Measurements from ENCODE around the gene BICRA. TPM values are rescaled to one million over a fixed set of nuclear protein-coding genes. Genes with fewer than 3 reads are reported as not detected.

The BICRA gene
- total and polyA plus RNA-seq, 2 of the 8 experiments (the other 6 are each of a cell fraction or from before 2014, with no cell fraction given): 1.5 to 29.2 TPM

DNA sequence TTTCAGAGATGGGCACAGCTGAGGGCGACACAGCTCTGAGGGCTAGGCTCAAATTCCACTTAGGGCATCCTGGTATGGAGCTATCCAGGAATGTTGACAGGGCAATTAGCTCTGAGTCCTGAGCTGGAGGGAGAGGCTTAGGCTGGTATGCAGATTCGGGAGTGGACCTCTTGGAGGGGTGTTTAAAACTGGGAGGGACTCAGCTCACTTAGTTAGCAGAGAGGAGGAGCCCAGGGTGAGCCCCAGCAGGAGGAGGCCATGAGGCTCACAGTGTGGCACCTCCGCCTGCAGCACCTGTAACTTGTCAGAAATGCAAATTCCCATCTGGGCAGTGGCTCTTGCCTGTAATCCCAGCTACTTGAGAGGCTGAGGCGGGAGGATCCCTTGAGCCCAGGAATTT is 126.2 kb downstream of the BICRA start:
- H3K36me3 ChIP-seq (ENCODE audit: control insufficient read depth in 2 of 4, insufficient read depth in 4 of 4, low read length in 3 of 4): no peaks in the 10 kb centered on the region; a peak in 1 of 8 replicates
- no peak overlapping the region for H3K4ac ChIP-seq (replicated peaks; ENCODE audit: insufficient read length, low read depth, low read length)
- no peaks in the 10 kb centered on the region for H3K23me2 ChIP-seq (ENCODE audit: low read depth, low read length)
- H3K27me3 ChIP-seq (replicated peaks in 1 of 4; ENCODE audit: control insufficient read depth in 3 of 4, extremely low read depth in 1 of 4, insufficient read depth in 3 of 4, low read length in 3 of 4): no peaks in the 10 kb centered on the region
- H3K9ac ChIP-seq (replicated peaks in 1 of 4; ENCODE audit: extremely low read depth in 1 of 4, low read depth in 3 of 4, low read length in 3 of 4): no peak overlapping the region
- H3K4me3 ChIP-seq (ENCODE audit: extremely low read depth in 1 of 4, insufficient read depth in 2 of 4, low read depth in 3 of 4, low read length in 4 of 4): no peak overlapping the region
- H2BK120ac ChIP-seq (replicated peaks; ENCODE audit: low read depth, low read length): no peak overlapping the region
- H2BK20ac ChIP-seq (ENCODE audit: low read length): no peak overlapping the region
- ChIA-PET POLR2A (ENCODE audit: partially characterized antibody) (interaction anchor here (0.6 to 3.3 kb wide), 6 partner anchors 12 to 297 kb away, joined by 3 to 22 read pairs (median 4); partner anchors contain the start of gene NOP53), CTCF (ENCODE audit: partially characterized antibody) (interaction anchor here (0.6 to 15.9 kb wide), 7 partner anchors 20 to 343 kb away, joined by 3 to 143 read pairs (median 3); partner anchors contain the start of gene EHD2)
- H2BK5ac ChIP-seq (ENCODE audit: low read depth, low read length): no peak overlapping the region
- H3K79me1 ChIP-seq (ENCODE audit: low read depth, low read length): no peaks in the 10 kb centered on the region
- H4K8ac ChIP-seq (ENCODE audit: extremely low read depth, insufficient read depth, low read length): no peak overlapping the region
- no peak overlapping the region for H2AFZ ChIP-seq (ENCODE audit: low read length)
- FAIRE-seq (no peak), DNase-seq (ENCODE audit: low read depth in 1 of 2, low spot score in 2 of 2) (no peak)
- no peak overlapping the region for H3K4me2 ChIP-seq (ENCODE audit: insufficient read depth in 1 of 2, low read depth in 2 of 2, low read length in 2 of 2)
- H3K23ac ChIP-seq (ENCODE audit: insufficient read length): no peak overlapping the region
- no peaks in the 10 kb centered on the region for H3K9me3 ChIP-seq (ENCODE audit: insufficient read depth in 2 of 2, low read depth in 1 of 2, low read length in 1 of 2)
- 65% methylated on average over 4 of the region's 4 CpGs; no CpG with 5 or more reads in 1 of the 2 experiments for WGBS, 2 experiments (ENCODE audit: extremely low coverage in 1 of 2, insufficient coverage in 1 of 2, insufficient read length in 1 of 2, insufficient replicate concordance in 2 of 2, low coverage in 1 of 2, low lambda C conversion rate in 2 of 2, missing lambda C conversion rate in 1 of 2)
- H4K5ac ChIP-seq (ENCODE audit: insufficient read length, low read depth, low read length): no peak overlapping the region
- no peak overlapping the region for H3K18ac ChIP-seq (ENCODE audit: extremely low read depth, low read length)
- no peak overlapping the region for H2BK12ac ChIP-seq (ENCODE audit: low read depth, low read length)
- H2AK5ac ChIP-seq (ENCODE audit: low read depth, low read length): no peak overlapping the region
- H3K79me2 ChIP-seq (ENCODE audit: control insufficient read depth in 1 of 2, insufficient read depth in 2 of 2, low read length in 2 of 2): no peaks in the 10 kb centered on the region
- H4K91ac ChIP-seq (replicated peaks; ENCODE audit: insufficient read length, low read length): no peak overlapping the region
- no peak overlapping the region for H3K56ac ChIP-seq (replicated peaks; ENCODE audit: insufficient read length, low read depth, low read length)
- H3K4me1 ChIP-seq (replicated peaks in 1 of 4; ENCODE audit: control insufficient read depth in 3 of 4, insufficient read depth in 4 of 4, low read length in 3 of 4): no peaks in the 10 kb centered on the region; a peak in 1 of 7 replicates
- no peak overlapping the region for H2BK15ac ChIP-seq (ENCODE audit: low read length)
- no peak overlapping the region for H3K27ac ChIP-seq (ENCODE audit: low read depth, low read length)
- H3K14ac ChIP-seq (ENCODE audit: insufficient read length): no peak overlapping the region
- no peaks in the 10 kb centered on the region for H4K20me1 ChIP-seq (replicated peaks in 1 of 2; ENCODE audit: control insufficient read depth in 1 of 2, insufficient read depth in 2 of 2, low read length in 2 of 2)
- TF ChIP-seq CBX5 (IDR thresholded peaks at IDR 0.05; ENCODE audit: low read depth, low read length) (no peak), TAF1 (IDR thresholded peaks at IDR 0.05; ENCODE audit: low read depth, low read length) (0 out of 2 replicates have a peak, but pooled peaks have one; percentile 23), NANOG (IDR thresholded peaks at IDR 0.05; ENCODE audit: insufficient read depth, low read depth, low read length, poor library complexity, severe bottlenecking) (no peak), ZNF274 (IDR thresholded peaks at IDR 0.05; ENCODE audit: borderline replicate concordance, extremely low read depth, low read length) (no peak), KDM1A (IDR thresholded peaks at IDR 0.05; ENCODE audit: borderline replicate concordance, low read length) (no peak), TCF12 (IDR thresholded peaks at IDR 0.05; ENCODE audit: low read depth, low read length) (0 out of 2 replicates have a peak, but pooled peaks have one; percentile 29), NRF1 (IDR thresholded peaks at IDR 0.05; ENCODE audit: low read depth, low read length) (no peak), GABPA (IDR thresholded peaks at IDR 0.05; ENCODE audit: borderline replicate concordance, insufficient read depth, low read length) (no peak), SIX5 (IDR thresholded peaks at IDR 0.05; ENCODE audit: low read depth, low read length) (no peak), TEAD4 (IDR thresholded peaks at IDR 0.05; ENCODE audit: low read depth, low read length) (peak; percentile 77; the same call in 1 of the 2 replicates), RFX5 (IDR thresholded peaks at IDR 0.05; ENCODE audit: borderline replicate concordance, low read depth, low read length) (no peak), EZH2 (IDR thresholded peaks at IDR 0.05; ENCODE audit: low read depth, low read length, severe bottlenecking) (no peak), HDAC2 (IDR thresholded peaks at IDR 0.05; ENCODE audit: borderline replicate concordance in 1 of 2, low read depth in 2 of 2, low read length in 2 of 2) (peak in 1 of 2 experiments; percentile 16; a peak in 1 of 4 replicates)

All from H1 (cell line).